ENCODE measurements around the gene COL16A1.

GRCh38 chr1:31605908-31606427 is 97.8 kb downstream of the COL16A1 start:
- TF ChIP-seq, protein P1, sequence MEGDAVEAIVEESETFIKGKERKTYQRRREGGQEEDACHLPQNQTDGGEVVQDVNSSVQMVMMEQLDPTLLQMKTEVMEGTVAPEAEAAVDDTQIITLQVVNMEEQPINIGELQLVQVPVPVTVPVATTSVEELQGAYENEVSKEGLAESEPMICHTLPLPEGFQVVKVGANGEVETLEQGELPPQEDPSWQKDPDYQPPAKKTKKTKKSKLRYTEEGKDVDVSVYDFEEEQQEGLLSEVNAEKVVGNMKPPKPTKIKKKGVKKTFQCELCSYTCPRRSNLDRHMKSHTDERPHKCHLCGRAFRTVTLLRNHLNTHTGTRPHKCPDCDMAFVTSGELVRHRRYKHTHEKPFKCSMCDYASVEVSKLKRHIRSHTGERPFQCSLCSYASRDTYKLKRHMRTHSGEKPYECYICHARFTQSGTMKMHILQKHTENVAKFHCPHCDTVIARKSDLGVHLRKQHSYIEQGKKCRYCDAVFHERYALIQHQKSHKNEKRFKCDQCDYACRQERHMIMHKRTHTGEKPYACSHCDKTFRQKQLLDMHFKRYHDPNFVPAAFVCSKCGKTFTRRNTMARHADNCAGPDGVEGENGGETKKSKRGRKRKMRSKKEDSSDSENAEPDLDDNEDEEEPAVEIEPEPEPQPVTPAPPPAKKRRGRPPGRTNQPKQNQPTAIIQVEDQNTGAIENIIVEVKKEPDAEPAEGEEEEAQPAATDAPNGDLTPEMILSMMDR (conservative IDR thresholded peaks at IDR 0.05), result no peak
- TF ChIP-seq ZFX (IDR thresholded peaks at IDR 0.05), result no peak
